Fibroblast of lung (primary cell): ENCODE data around the gene TMEM256. TPM values are rescaled to one million over a fixed set of nuclear protein-coding genes. Genes with fewer than 3 reads are reported as not detected.

Experiments used
- DNase-seq, 2 donors: peaks; one replicate each; pipeline versions ENCODE4 v3.0.0 to v3.0.0-alpha.2; 2010; ENCODE audit warnings: low read depth in 2 of 2
- H2AFZ ChIP-seq: 2 replicates; pipeline ENCODE4 v1.5.1; 2012; ENCODE audit warnings: low read length, control low read depth, inconsistent platforms
- H3K27ac ChIP-seq: 2 replicates; pipeline ENCODE4 v1.5.1; 2011; ENCODE audit warnings: low read length, control low read depth; ENCODE audit not compliant: insufficient read depth
- H3K27me3 ChIP-seq: 2 replicates; pipeline ENCODE4 v1.5.1; 2011; ENCODE audit warnings: mild to moderate bottlenecking, low read length; ENCODE audit not compliant: control insufficient read depth, insufficient read depth
- H3K36me3 ChIP-seq: 2 replicates; pipeline ENCODE4 v1.5.1; 2011; ENCODE audit warnings: low read length; ENCODE audit not compliant: control insufficient read depth, insufficient read depth
- H3K4me1 ChIP-seq: 2 replicates; pipeline ENCODE4 v1.5.1; 2011; ENCODE audit warnings: low read length; ENCODE audit not compliant: control insufficient read depth, insufficient read depth; ENCODE audit errors: extremely low read depth
- H3K4me2 ChIP-seq: 2 replicates; pipeline ENCODE4 v1.5.1; 2011; ENCODE audit warnings: low read length, control low read depth; ENCODE audit not compliant: insufficient read depth; ENCODE audit errors: extremely low read depth
- H3K4me3 ChIP-seq, 4 experiments: fragments of 200-600 bp in 1 of 4; sonication (generic) in 1 of 4; replicated peaks in 1 of 4; 2 replicates each; pipeline ENCODE4 v1.5.1; 2011 to 2016; ENCODE audit warnings: low read length in 4 of 4, low read depth in 3 of 4, mild to moderate bottlenecking in 3 of 4, control low read depth in 2 of 4, inconsistent platforms in 1 of 4, mixed read lengths in 1 of 4; ENCODE audit not compliant: insufficient read depth in 1 of 4; ENCODE audit errors: control extremely low read depth in 1 of 4
- H3K79me2 ChIP-seq: 2 replicates; pipeline ENCODE4 v1.5.1; 2012; ENCODE audit warnings: mild to moderate bottlenecking, low read length, inconsistent platforms; ENCODE audit not compliant: control insufficient read depth, insufficient read depth
- H3K9ac ChIP-seq: 2 replicates; pipeline ENCODE4 v1.5.1; 2011; ENCODE audit warnings: mild to moderate bottlenecking, low read length, control low read depth; ENCODE audit not compliant: insufficient read depth
- H3K9me3 ChIP-seq: 2 replicates; pipeline ENCODE4 v1.5.1; 2012; ENCODE audit warnings: low read depth, low read length; ENCODE audit not compliant: control insufficient read depth, insufficient read depth
- H4K20me1 ChIP-seq: 2 replicates; pipeline ENCODE4 v1.5.1; 2011; ENCODE audit warnings: low read length; ENCODE audit not compliant: control insufficient read depth, insufficient read depth; ENCODE audit errors: extremely low read depth
- CTCF ChIP-seq, 2 donors: IDR thresholded peaks in 1 of 2; conservative IDR thresholded peaks in 1 of 2; 1 replicate in 1 of 2; 2 replicates in 1 of 2; pipeline ENCODE4 v1.5.1; 2011 to 2012; ENCODE audit warnings: low read length in 2 of 2, control low read depth in 1 of 2, inconsistent platforms in 1 of 2, low read depth in 1 of 2, mild to moderate bottlenecking in 1 of 2
- EZH2 ChIP-seq: IDR thresholded peaks from 2 replicates; pipeline ENCODE4 v1.5.1; 2012; ENCODE audit warnings: low read length, control low read depth, mild to moderate bottlenecking; ENCODE audit errors: missing control alignments
- polyA plus RNA-seq, 2 donors: library from polyadenylated mRNA; depleted of rRNA in 1 of 2; stranded (reverse) in 1 of 2; unstranded in 1 of 2; fragments of >200 nt; gene quantifications; 2 replicates each; pipeline ENCODE4 v1.2.1, GENCODE V29; 2011 to 2012; ENCODE audit warnings: missing spikeins in 1 of 2
- total RNA-seq: library from RNA; depleted of rRNA; stranded (reverse); fragments of >200 nt; gene quantifications from 2 replicates; pipeline ENCODE4 v1.2.1, GENCODE V29; 2014

TMEM256 gene
- total and polyA plus RNA-seq, 2 donors (not counting 1 experiment from before 2014, with no cell fraction given): 59.1 to 206 TPM

DNA sequence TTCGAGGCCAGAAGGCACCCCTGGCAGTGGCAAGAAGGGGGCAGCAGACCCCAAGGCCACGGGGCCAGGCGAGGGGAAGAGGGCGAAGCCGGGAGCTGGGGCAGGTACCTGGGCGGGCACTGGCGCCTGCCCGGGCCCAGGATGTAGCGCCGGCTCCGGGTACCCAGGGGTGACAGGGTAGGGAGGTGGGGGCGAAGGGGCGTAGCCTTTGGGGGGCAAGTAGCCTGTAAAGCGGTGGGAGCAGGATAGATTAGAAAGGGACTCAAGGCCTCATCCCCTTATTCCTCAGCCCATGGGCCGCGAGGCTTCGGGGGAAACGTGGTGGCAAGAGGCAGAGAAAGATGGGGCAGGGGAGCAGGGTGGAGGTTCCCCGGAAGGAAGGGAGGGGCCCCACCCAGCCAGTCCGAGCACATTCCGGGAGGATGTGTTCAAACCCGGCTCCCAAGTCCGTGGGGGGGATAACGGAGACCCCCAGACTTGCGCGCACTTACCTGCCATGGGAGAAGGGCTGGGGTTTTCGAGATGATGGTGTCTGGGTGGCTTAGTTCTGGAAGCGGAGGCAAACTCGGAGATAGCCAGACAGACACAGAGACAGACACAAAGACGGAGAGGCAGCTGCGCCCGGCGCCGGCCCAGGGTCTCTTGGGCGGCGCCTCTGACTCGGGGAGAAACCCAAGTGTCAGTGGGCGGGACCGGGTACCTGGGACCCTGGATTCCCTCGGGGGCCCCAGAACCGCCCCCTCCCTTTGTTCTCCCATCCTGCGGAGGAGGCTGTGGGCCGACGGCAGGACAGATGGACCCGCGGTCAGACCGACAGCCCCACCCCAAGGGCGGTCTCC, 10.1 kb downstream of the TMEM256 start:
- DNase-seq: no peak
- H3K27ac ChIP-seq: peak overlapping the region; percentile 90
- no peaks in the 10 kb centered on the region for H3K27me3 ChIP-seq
- H3K9me3 ChIP-seq: no peaks in the 10 kb centered on the region
- H3K4me1 ChIP-seq: peaks cover 3% of the 10 kb centered on the region
- peak overlapping the region; percentile 54 to 96 (median 80) for H3K4me3 ChIP-seq
- H2AFZ ChIP-seq: peak overlapping the region; percentile 15
- TF ChIP-seq CTCF (conservative IDR thresholded peaks at IDR 0.05 in 1 of 2, IDR thresholded peaks at IDR 0.05 in 1 of 2; ENCODE audit: low read depth in 1 of 2, low read length in 2 of 2): peak in 1 of 2 donors; percentile 5
- TF ChIP-seq EZH2: no peak
- peak overlapping the region; percentile 80 for H3K9ac ChIP-seq
- H3K79me2 ChIP-seq: no peaks in the 10 kb centered on the region
- H3K36me3 ChIP-seq: peaks cover 15% of the 10 kb centered on the region
- H4K20me1 ChIP-seq: no peaks in the 10 kb centered on the region
- H3K4me2 ChIP-seq: peak overlapping the region; percentile 92

DNA sequence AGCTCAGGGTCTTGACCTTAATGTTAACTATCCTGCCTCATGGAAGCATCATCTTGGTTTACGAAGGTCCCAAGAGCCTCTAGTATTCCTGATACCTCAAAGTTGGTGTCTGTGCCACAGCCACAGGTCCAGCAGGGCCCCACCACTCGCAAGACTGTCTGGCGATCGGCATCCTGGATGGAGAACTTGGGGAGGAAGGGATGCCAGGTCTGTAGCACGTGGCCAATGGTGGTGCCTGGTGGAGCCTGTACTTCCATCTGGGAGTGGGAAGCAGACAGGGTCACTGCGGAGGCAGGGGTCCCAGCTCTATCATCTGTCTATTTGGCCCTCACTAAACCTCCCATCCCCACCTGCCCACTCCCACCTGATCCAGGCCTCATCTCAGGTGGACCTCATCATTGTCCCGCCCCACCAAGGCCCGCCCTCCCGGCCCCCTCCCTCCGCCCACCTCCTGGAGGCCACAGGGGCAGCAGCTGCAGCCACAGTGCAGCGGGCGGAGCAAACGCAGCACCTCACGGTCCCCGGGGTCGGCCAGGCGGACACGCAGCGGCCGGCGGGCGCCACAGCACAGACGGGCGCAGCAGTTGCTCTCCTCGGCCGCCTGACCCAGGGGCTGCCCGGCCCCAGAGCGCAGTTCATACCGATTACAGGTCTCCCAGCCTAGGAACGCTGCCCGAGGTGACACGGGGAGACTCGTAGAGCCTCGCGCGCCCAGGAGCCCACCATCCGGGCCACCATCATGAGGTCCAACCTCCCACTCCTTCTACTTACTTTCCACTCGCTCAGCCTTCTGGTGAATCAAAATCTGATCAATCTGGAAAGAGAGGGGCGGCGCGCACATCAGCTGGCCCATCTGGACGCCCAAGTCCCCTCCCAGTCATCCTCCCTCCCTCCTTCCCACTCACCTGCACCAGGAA, 10.9 kb downstream of the TMEM256 start:
- Histone ChIP-seq H3K27ac (no peak overlapping the region), H2AFZ (no peak overlapping the region), H3K27me3 (no peaks in the 10 kb centered on the region), H4K20me1 (no peaks in the 10 kb centered on the region), H3K4me2 (peak overlapping the region; percentile 92), H3K79me2 (no peaks in the 10 kb centered on the region), H3K4me3 (peak overlapping the region; percentile 54 to 96 (median 80)), H3K9me3 (no peaks in the 10 kb centered on the region), H3K36me3 (peaks cover 15% of the 10 kb centered on the region), H3K9ac (peak overlapping the region; percentile 80), H3K4me1 (peaks cover 3% of the 10 kb centered on the region)
- no peak for DNase-seq
- TF ChIP-seq CTCF (conservative IDR thresholded peaks at IDR 0.05 in 1 of 2, IDR thresholded peaks at IDR 0.05 in 1 of 2; ENCODE audit: low read depth in 1 of 2, low read length in 2 of 2) (no peak), EZH2 (no peak)

- Histone ChIP-seq H3K4me1 (peaks cover 3% of the 10 kb centered on the region), H3K4me2 (no peak overlapping the region)
- no peak for DNase-seq
Measured at GRCh38 chr17:7391307-7391706, 12.6 kb downstream of the TMEM256 start.

More at GRCh38 chr17:7391307-7391706, 12.6 kb downstream of the TMEM256 start:
- Histone ChIP-seq H3K79me2 (no peaks in the 10 kb centered on the region), H3K9me3 (no peaks in the 10 kb centered on the region), H3K9ac (no peak overlapping the region), H2AFZ (no peak overlapping the region), H3K36me3 (peaks cover 15% of the 10 kb centered on the region), H3K27me3 (no peaks in the 10 kb centered on the region), H4K20me1 (no peaks in the 10 kb centered on the region), H3K4me3 (no peak overlapping the region), H3K27ac (no peak overlapping the region)
- TF ChIP-seq CTCF (conservative IDR thresholded peaks at IDR 0.05 in 1 of 2, IDR thresholded peaks at IDR 0.05 in 1 of 2; ENCODE audit: low read depth in 1 of 2, low read length in 2 of 2) (no peak), EZH2 (no peak)
